K562 treated with DMSO at 1 percent for 48 hours (cell line): ENCODE measurements around the gene GNAI1. TPM values are rescaled to one million over a fixed set of nuclear protein-coding genes. Genes with fewer than 3 reads are reported as not detected.

ENCODE experiments used
- total RNA-seq: library from RNA; unstranded; fragments of 300-600 nt; gene quantifications from 2 replicates; pipeline ENCODE4 v1.2.3, GENCODE V29; 2022; ENCODE audit warnings: low replicate concordance; ENCODE audit errors: extremely low read depth

Gene GNAI1
- total RNA-seq: not detected in 2 replicates

DNA sequence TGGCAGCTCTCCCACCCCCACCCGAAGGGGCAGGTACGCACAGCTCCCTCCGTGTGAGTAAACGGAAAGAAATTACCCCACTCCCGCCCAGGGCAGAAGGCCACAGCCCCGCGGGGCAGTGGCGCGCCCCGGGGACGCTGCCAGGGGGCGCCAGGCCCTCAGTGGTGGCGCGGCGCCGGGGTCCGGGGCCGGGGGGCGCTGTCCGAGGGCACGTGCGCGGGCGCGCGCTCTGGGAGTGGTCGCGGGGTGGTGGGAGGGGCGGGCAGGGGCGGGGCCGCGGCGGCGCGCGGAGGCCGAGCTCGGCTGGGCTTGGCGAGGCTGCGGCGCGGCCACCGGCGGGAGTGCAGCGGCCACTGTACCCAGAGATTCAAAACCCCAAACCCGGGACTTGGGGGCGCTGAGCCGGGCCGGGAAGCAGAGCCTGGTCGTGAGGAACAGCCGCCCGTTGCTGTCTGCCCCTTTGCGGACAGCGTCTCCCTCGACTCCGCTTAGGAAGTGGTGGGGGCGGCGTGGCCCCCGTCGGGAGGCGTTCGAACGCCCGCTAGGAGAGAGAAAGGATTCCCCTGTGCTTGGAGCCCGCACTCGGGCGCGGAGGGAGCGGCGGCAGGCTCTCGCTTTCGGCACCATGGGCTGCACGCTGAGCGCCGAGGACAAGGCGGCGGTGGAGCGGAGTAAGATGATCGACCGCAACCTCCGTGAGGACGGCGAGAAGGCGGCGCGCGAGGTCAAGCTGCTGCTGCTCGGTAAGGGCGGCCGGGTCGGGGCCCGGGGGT, at the start of gene GNAI1:
TSS of gene GNAI1 (plus strand) at position 296 of the 773 bp plus-strand sequence. CDS start at position 626, 330 bp downstream.

